GM18873 (cell line): ENCODE results near the gene TTC9.
"Not testable (repeated sequence)": the region's sequence is repeated elsewhere in the genome, so short reads cannot be mapped to it uniquely, and the experiment has no call there.

ENCODE experiments used
- ATAC-seq: cut with Tn5 transposase; IDR thresholded peaks from one replicate; pipeline ENCODE4 v1.9.1; 2021; ENCODE audit warnings: mild to moderate bottlenecking, moderate library complexity, moderate number of reproducible peaks; ENCODE audit not compliant: unreplicated experiment, low FRiP score

Gene TTC9

DNA sequence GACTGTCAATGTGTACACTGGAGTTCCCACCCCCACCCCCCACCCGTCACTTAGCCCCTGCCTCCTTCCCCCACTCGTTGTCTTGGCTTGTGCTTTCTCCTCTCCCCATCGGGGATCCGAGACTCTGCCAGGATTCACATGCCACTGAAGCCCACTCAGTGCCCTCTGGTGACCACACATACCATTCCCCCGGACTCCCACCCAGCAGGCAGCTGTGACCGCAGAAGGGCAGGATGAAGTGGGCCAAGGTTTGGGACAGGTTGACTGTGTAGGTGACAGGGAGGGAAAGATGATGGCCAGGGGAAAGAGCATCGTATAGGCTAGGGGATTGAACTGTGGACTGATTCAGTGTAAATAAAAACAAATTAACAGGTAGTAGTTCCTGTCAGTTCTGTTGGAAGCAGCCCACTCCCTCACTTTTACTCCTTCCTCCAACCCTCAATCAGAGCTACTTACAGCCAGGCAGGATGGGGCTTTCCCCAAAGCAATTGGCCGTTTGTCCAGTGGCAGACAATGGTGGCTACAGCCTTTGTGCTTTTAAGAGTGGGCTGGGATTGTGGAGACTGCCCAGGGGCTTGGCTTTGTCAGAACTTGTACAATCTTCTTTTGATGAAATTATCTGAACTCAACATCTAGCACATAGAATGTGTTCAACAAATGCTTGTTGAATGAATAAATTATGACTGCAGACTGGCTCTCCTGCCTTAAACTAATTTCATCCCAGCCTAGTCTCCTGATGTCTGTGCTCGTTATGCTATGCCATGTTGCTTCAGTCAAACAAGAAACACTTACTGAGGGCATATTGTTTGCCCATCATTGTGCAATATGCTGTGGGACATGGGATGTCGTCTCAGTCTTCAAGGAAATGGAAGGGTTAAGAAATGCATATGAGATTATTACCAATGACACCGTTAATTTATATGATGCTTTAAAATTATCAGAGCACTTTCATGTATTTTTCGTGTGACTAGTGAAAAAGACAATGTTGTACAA, 30.2 kb downstream of the TTC9 start:
- ATAC-seq = no peak

DNA sequence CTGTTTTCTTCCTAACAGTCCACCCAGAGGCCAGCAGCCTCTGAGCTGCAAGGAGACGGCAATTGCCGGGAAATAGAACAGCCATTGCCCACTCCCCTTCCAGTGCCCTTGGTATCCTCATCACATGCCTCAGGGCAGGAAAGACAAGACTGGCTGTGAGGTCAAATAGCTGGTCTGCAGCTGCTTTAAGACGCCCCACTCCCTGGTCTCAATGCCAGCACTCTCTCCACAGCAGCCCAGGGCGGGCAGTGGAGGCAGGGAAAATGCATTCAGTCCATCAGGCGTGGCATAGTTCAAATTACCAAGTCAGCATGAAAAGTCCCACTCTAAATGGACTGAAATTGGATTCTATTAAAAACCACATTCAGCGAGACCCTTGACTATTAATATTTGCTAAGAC, 35.6 kb downstream of the TTC9 start:
- no peak for ATAC-seq

DNA sequence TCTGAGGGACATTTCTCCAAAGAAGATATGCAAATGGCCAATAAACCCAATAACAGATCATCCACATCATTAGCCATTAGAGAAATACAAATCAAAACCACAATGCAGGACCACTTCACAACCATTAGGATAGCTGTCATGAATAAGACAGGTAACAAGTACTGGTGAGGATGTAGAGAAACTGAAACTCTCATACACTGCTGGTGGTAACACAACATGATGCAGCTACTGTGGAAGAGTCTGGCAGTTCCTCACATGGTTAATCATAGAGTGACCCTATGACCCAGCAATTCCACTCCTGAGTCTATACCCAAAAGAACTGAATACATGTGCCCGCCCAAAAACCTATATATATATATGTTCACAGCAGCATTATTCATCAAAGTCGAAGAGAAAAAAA, 39.0 kb downstream of the TTC9 start:
- ATAC-seq = no peak

DNA sequence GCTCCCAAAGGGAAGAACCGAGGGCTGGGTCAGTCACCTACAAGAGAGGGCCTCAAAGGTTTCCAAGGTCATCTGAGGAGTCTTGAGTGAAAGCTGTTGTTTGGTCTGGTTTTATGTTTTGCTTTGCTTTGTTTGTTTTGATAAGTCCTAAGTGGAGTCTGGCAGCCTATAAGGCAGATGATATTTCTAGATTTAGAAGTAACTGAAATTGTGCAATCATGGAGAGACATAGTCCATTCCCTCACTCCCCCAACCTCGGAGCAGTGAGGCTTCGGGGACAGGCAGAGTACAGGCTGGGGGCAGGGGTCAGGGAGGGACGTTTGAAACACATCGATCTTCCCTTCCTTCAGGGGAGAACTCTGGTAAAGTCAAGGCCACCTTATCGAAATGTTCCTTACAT, 42.3 kb downstream of the TTC9 start:
- ATAC-seq = no peak

DNA sequence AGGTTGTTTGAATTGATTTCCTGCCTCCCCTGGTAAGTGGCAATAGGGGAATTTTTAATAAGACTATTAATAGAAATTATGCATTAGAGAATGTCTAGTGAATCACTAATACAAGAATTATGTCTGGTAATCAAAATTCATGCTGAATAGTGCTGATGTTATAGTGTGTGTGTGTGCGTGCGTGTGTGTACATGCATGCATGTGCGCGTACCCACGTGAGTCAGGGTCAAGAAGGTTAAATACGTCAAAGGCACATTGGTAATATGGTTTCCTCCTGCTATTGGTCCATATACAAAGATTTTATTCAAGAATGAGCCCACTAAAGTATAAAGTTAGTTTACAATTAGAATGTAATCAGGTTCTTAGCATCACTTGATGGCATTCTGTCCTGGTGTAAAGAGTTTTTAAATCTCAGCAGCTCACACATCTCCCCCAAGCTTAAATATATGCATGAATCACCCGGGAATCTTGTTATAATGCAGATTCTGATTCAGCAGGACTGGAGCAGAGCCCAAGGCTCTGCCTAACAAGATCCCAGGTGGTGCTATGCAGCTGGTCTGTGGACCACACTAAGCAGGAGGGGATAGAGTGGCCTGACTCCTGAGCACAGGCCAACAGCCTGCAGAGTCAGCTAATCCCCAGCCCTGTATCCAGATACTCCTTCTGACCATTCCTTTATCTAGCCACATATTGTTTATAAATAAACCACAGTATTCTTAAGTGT, 43.9 kb downstream of the TTC9 start:
- no peak for ATAC-seq

DNA sequence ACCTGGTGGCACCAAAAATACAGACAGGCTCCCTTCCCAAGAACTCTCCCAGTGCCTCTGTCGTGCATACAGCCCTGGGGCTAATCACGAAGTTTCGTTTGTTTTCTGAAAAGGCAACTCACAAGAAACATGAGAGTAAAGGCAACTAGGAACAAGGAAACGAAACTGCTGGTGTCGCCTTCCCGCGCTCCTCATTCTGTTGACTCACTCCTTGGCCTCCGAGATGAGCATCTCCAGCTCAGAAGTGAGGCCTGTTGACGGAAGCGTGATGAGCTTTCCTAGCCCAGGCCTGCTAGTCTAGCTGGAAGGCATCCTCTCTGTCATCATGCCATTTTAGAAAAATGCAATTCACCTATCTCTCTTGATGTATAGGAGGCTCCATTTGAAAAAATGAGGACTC, 50.5 kb downstream of the TTC9 start:
- ATAC-seq = no peak

DNA sequence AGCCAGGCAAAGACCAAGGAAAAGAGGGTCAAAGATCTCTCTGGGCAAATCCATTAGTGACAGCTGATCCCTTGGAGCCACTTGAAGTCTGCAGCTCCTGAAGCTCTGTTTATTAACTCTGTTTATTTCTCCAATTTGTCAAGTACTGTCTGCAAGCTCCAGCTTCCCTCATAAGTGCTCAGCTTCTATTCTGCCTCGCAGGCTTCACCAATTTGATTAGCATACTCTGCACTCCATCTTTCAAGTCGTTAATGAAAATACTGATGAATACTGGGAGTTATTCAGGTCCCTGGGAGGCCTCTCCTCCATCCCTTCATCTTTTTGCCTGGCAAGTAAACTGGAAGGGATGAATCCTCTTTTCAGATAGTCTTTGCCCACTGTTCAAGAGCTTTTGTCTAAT, 54.3 kb downstream of the TTC9 start:
- ATAC-seq = no peak

DNA sequence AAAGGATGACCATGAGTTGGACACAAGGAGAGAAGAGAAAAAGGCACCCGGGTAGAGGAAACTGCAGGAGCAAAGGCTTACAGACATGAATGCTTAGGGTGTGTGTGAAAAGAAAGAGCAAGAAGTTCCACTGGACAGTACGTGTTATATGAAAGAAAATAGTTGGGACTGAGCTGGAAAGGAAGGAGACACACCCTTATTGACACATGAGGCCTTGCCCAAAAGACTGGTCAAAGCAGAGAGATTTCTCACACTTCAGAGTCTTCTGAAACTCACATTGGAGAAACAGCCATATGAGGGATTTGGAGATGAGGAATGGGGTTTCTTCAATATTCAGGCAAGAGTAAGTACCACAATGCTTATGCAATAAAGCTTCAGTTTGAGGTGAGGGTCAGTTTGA, 56.0 kb downstream of the TTC9 start:
- ATAC-seq = no peak

DNA sequence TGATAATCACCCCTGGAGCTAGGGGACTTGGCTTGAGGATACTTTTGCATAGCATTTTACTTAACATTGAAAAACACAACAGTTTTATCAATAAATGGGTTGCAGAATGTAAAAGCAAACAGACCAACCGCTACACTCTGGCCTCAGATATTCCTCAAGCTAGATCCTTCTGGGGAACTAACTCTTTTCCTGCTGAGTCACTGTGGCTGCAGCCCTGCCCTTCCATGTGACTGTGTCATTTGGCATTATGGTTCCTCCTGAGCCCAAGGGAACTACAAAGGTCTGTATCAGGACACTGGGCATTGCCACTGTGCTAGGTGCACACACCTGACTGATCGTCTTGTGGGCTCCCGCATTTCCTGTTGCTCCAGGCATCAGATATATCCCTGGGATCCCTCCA, 56.6 kb downstream of the TTC9 start:
- ATAC-seq = no peak

DNA sequence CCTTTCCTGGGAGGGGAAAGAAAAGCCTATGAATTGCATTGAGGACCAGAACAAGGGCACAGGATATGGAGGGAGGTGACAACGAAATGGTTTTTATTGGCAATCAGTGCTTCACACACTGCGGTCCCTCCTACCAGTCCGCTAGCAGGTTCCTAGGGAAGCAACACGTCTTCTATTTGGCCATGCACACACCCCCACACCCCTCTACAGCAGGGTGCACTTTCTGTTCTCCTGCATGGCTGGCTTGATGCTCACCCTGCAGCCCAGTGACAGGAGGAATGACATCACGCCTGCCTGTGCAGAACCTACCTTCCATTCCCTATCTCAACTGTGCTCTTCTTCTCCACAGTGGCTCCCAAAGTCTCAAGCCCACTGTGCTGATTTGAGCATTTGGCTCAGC, 57.9 kb downstream of the TTC9 start:
- no peak for ATAC-seq

DNA sequence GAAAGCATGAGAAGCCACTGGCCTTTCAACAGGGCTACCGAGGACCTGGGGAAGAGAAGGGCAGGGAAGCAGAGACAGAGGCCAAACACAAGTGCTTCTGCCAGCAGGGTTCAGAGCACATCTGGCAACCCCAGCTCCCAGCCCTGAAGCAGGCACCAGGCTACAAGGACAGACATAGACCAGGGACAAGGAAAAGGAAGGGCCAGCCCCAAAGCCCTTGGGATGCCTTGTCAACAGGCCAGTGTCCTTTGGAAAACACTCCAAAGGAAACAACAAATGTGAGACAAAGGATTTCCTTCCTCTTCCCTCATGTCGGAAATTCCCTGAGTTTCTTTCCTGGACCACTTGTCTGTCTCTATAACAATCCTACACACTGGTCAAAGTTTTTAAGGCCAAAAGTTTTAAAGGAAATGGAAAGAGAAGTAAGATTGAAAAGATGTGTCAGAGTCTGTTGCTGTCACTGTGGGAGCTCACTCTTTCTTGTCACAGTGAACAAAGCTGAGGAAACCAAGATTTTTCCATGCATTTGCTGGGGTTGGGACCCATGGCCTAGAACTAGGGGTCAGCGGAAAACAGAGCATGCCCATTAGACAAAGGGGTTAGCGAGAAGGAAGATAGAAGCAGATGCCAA, 59.4 kb downstream of the TTC9 start:
- ATAC-seq = no peak

DNA sequence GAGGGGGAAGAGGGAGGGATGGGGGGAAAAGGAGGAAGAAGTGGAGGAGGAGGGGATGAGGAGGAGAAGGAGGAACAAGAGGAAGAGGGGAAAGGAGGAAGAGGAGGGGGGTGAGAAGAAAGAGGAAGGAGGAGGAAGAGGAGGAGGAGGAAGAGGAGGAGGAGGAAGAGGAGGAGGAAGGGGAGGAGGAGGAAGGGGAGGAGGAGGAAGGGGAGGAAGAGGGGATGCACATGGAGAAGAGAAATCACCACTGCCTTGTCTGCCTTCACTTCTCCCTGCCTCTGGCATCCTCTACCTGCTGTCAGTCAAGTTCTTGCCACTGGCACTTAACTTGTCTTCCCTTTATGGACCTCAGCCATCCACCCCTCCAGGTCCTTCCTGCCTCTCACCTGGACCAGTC, 59.9 kb downstream of the TTC9 start:
- no peak for ATAC-seq

DNA sequence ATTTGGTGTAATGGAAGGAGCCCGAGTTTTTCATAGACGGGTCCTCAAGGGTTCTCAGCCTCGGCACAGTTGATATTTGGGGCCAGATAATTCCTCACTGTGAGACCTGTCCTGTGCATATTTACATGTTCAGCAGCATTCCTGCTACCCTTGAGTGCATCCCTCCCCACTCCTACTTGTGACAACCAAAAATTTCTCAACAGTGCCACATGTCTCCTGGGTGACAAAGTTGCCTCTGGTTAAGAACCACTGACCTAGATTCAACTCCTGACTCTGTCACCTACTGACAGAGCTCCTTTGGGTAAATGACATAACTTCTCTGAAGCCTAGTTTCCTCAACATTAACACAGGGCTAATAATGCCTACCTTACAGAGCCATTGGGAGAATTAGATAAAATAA, 60.4 kb downstream of the TTC9 start:
- ATAC-seq = no peak

DNA sequence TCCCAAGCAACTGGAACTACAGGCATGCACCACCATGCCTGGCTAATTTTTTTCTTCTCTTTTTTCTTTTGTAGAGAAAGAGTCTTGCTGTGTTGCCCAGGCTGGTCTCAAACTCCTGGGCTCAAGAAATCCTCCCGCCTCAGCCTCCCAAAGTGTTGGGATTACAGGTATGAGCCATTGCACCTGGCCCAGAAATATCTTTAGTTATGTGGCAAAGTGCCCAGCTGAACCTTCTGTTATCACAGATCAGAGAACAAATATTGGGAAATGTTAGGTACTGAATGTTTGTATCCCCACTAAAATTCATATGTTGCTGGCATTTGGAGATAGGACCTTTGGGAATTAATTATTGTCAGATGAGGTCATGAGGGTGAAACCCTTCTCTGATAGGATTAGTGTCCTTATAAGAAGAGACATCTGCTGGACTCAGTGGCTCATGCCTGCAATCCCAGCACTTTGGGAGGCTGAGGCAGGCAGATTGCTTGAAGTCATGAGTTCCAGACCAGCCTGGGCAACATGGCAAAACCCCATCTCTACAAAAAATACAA, 62.0 kb downstream of the TTC9 start:
- not testable (repeated sequence) for ATAC-seq

DNA sequence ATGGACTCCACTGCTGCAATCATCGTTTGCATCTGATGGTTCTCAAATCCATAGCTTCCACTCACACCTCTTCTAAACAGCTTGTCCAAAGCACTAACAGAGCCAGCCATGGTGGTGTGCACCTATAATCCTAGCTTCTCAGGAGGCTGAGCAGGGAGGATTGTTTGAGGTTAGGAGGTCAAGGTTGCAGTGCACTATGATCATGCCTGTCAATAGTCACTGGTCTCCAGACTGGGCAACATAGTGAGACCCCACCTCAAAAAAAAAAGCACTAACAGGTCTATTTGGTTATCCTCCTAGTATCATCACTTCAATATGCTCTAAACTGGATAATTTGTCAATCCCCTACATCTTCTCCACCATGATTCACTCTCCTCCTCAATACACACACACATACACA, 63.2 kb downstream of the TTC9 start:
- no peak for ATAC-seq

DNA sequence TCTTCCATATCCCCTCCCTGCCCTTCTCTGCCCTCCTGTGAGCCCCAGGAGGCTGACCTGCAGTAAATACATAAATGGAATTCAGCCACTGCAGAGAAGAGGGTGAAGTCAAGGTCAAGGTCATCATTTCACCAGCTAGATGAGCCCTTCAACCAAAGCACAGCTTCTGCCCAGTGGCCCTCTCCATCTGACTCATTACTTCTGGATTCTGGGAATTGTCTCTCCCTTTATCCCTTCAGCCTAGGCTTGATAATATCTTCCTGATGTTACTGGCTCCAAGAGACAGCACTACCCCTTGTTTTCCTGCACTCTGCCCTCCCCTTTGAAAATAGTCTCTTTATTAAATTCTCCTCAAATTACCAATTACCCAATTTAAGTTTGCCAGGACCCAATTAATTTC, 64.5 kb downstream of the TTC9 start:
- no peak for ATAC-seq

DNA sequence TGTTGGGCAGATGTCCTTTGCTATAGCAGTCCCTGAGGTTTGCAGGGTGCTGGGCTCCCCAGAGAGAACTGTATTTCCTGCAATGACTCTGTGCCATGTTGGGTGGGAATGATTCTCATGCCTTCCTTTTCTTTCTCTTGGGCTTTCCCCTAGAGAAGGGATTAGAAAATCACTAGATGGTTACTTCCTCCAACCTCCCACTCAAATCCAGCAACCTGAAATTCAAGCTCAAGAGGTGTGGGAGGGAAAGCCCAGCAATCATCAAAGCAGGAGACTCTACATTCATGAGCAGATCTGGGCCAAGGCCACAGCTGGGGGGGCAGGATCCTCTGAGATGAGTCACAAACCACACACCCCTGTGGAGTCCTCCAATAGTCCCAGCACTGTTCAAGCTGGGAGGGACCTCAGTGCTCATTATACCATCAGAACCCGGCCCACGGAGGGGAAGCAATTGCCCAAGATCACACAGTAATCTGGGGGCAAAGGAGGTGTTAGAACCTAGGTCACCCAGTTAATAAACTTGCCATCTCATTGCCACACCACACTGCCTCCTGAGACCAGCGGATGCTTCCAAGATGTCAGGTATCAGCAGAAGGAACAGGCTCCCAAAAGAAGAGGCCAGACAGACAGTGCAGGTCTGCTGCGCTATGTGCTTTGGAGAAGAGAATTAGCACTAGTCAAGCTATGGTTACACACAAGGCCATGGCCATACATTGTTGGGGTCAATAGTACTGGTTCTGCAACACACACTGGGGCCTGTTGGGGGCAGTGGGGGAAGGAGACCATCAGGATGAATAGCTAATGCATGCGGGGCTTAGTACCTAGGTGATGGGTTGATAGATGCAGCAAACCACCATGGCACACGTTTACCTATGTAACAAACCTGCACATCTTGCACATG, 65.7 kb downstream of the TTC9 start:
- no peak for ATAC-seq

DNA sequence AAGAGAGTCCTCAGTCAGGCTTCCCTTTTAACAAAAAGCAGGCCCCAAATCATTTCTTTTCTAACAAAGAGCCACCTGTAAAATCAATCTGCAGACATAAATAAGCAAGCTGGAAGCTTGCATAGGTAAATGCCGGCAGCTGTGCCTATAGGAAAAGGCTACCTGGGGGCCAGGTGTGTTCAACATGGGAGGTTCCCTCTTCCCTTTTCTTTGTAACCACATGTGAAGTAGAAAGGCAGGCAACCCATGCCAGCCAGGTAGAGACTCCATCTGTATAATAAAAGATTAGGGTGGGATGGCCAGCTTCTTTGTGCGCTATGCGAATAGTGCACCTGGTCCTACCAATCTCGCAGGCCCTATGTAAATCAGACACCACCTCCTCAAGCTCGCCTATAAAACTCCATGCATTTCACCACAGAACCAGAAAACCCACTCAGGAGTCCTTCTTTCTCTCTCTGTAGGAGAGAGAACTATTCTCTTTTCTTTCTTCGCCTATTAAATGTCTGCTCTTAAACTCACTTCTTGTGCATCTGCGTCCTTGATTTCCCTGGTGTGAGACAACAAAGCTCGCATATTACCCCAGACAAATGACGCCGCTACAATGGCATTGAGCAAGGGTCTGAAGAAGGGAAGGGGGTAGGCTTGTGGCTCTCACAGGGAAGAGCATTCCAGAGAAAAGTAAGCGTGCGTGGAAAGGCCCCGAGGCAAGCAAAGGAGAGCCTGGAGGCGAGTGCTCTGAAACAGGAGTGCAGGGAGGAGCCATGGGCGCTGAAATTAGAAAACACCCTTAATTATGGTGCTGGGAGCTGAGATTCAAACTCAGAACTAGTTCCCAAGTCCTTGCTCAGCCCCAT, 67.2 kb downstream of the TTC9 start:
- ATAC-seq = no peak

DNA sequence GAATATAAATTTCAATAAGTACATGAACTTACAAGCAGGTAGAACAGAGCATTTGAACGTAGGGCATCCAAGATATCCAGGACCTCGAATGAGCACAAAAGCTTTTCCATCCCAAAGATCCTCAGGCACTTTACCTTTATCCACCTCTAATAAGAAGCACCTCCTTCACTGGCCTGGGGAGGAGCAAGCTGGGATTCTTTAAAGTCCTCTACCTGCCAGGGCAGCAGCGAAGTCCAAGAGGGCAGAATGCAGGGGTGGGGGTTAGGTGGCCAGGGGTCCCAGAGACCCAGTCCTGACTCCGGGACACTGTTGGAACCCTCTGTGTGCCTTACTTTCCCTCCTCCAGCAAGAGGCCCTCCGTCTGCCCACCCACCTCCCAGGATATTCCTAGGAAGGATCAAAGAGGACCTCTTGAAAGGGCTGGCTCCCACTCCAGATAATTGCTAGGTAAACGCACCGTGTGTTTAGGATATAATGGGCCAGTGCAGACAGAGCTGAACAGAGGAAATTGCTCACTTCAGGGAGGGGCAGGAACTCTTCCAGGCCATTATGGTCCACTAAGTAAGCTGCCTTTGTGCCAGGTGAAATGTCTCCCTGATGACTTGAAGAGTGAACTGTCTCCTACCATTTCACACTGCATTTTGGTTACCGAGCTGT, 68.1 kb downstream of the TTC9 start:
- ATAC-seq = no peak
